ENCODE data around the gene USP47. TPM values are rescaled to one million over a fixed set of nuclear protein-coding genes. Genes with fewer than 3 reads are reported as not detected.
A peak's percentile ranks its signal among the peaks of the same experiment; 100 is the strongest.

USP47 gene
- total RNA-seq, 2 experiments from 2014 or later: 34.5 to 38.4 TPM

GRCh38 chr11:11996321-11997048 is 154.7 kb downstream of the USP47 start:
- ChIA-PET CTCF (interaction anchor here (2.6 kb wide), 1 partner anchor 48 kb away, joined by 6 read pairs; no protein-coding TSS in a partner anchor), POLR2A (no interaction called here)
- no peak for ATAC-seq
- Mint-ChIP-seq H3K4me1 (ENCODE audit: low read depth) (peaks cover 21% of the 10 kb centered on the region), H3K4me3 (no peak overlapping the region), H3K9me3 (ENCODE audit: insufficient read depth) (no peaks in the 10 kb centered on the region), H3K27ac (no peak overlapping the region), H3K36me3 (ENCODE audit: low read depth) (no peaks in the 10 kb centered on the region), H3K27me3 (ENCODE audit: low read depth) (peaks cover 16% of the 10 kb centered on the region)
- no peak for DNase-seq

- DNase-seq: no peak
- no peak for ATAC-seq
- Mint-ChIP-seq H3K9me3 (ENCODE audit: insufficient read depth) (no peaks in the 10 kb centered on the region), H3K4me1 (ENCODE audit: low read depth) (peaks cover 21% of the 10 kb centered on the region), H3K4me3 (no peak overlapping the region), H3K27ac (no peak overlapping the region), H3K36me3 (ENCODE audit: low read depth) (no peaks in the 10 kb centered on the region), H3K27me3 (ENCODE audit: low read depth) (peaks cover 19% of the 10 kb centered on the region)
- CTCF ChIA-PET: no interaction called here
- POLR2A ChIA-PET: interaction anchor here (0.6 kb wide), 1 partner anchor 692 kb away, joined by 3 read pairs; no protein-coding TSS in a partner anchor
Observed at GRCh38 chr11:11997049-11997322, 155.2 kb downstream of the USP47 start.

GRCh38 chr11:11998091-11998781 is 156.5 kb downstream of the USP47 start:
- Mint-ChIP-seq H3K4me3 (peak overlapping the region; percentile 47), H3K4me1 (ENCODE audit: low read depth) (peaks cover 21% of the 10 kb centered on the region), H3K27me3 (ENCODE audit: low read depth) (peaks cover 28% of the 10 kb centered on the region)

GRCh38 chr11:12001186-12001585 is 159.4 kb downstream of the USP47 start:
- DNase-seq (no peak), ATAC-seq (no peak)
- Mint-ChIP-seq H3K9me3 (ENCODE audit: insufficient read depth) (no peaks in the 10 kb centered on the region), H3K27me3 (ENCODE audit: low read depth) (peaks cover 36% of the 10 kb centered on the region), H3K4me1 (ENCODE audit: low read depth) (peaks cover 19% of the 10 kb centered on the region), H3K27ac (no peak overlapping the region), H3K36me3 (ENCODE audit: low read depth) (no peaks in the 10 kb centered on the region), H3K4me3 (no peak overlapping the region)
- POLR2A ChIA-PET: no interaction called here
- CTCF ChIA-PET: interaction anchor here (1.4 kb wide), 1 partner anchor 34 kb away, joined by 5 read pairs; no protein-coding TSS in a partner anchor

More at GRCh38 chr11:11998091-11998781, 156.5 kb downstream of the USP47 start:
- ChIA-PET POLR2A (no interaction called here), CTCF (interaction anchor here (1.3 kb wide), 1 partner anchor 34 kb away, joined by 3 read pairs; no protein-coding TSS in a partner anchor)
- DNase-seq: peak; percentile 28
- peak; percentile 47 for ATAC-seq
- H3K9me3 Mint-ChIP-seq (ENCODE audit: insufficient read depth): no peaks in the 10 kb centered on the region
- H3K27ac Mint-ChIP-seq: peak overlapping the region; percentile 10
- H3K36me3 Mint-ChIP-seq (ENCODE audit: low read depth): no peaks in the 10 kb centered on the region

- ChIA-PET POLR2A (interaction anchor here (0.6 kb wide), 1 partner anchor 61 kb away, joined by 3 read pairs; no protein-coding TSS in a partner anchor), CTCF (no interaction called here)
- H3K4me3 Mint-ChIP-seq: no peak overlapping the region
- H3K27me3 Mint-ChIP-seq (ENCODE audit: low read depth): peaks cover 52% of the 10 kb centered on the region
- ATAC-seq: no peak
- H3K4me1 Mint-ChIP-seq (ENCODE audit: low read depth): peaks cover 8% of the 10 kb centered on the region
- no peaks in the 10 kb centered on the region for H3K9me3 Mint-ChIP-seq (ENCODE audit: insufficient read depth)
- H3K36me3 Mint-ChIP-seq (ENCODE audit: low read depth): no peaks in the 10 kb centered on the region
- DNase-seq: no peak
- H3K27ac Mint-ChIP-seq: no peak overlapping the region
Observed at GRCh38 chr11:12003336-12003735, 161.6 kb downstream of the USP47 start.

- Mint-ChIP-seq H3K27ac (no peak overlapping the region), H3K27me3 (ENCODE audit: low read depth) (peaks cover 54% of the 10 kb centered on the region), H3K4me1 (ENCODE audit: low read depth) (peaks cover 6% of the 10 kb centered on the region), H3K36me3 (ENCODE audit: low read depth) (no peaks in the 10 kb centered on the region), H3K4me3 (no peak overlapping the region), H3K9me3 (ENCODE audit: insufficient read depth) (no peaks in the 10 kb centered on the region)
- CTCF ChIA-PET: interaction anchor here (1.4 kb wide), 1 partner anchor 327 kb away, joined by 3 read pairs; no protein-coding TSS in a partner anchor
- POLR2A ChIA-PET: no interaction called here
- DNase-seq (no peak), ATAC-seq (no peak)
Observed at GRCh38 chr11:12003815-12004214, 162.0 kb downstream of the USP47 start.

- ATAC-seq (no peak), DNase-seq (no peak)
- peaks cover 63% of the 10 kb centered on the region for H3K27me3 Mint-ChIP-seq (ENCODE audit: low read depth)
- no peaks in the 10 kb centered on the region for H3K36me3 Mint-ChIP-seq (ENCODE audit: low read depth)
- no peak overlapping the region for H3K27ac Mint-ChIP-seq
- H3K4me3 Mint-ChIP-seq: no peak overlapping the region
- CTCF ChIA-PET: interaction anchor here (0.8 to 1.4 kb wide), 5 partner anchors 38 to 326 kb away, joined by 3 to 6 read pairs (median 3); no protein-coding TSS in a partner anchor
- H3K4me1 Mint-ChIP-seq (ENCODE audit: low read depth): peaks cover 6% of the 10 kb centered on the region
- no peaks in the 10 kb centered on the region for H3K9me3 Mint-ChIP-seq (ENCODE audit: insufficient read depth)
- POLR2A ChIA-PET: no interaction called here
Observed at GRCh38 chr11:12005061-12005460, 163.3 kb downstream of the USP47 start.

GRCh38 chr11:12005476-12005875 is 163.7 kb downstream of the USP47 start:
- H3K36me3 Mint-ChIP-seq (ENCODE audit: low read depth): no peaks in the 10 kb centered on the region
- ChIA-PET POLR2A (no interaction called here), CTCF (interaction anchor here (0.9 to 1.4 kb wide), 3 partner anchors 39 to 276 kb away, joined by 3 to 6 read pairs (median 4); no protein-coding TSS in a partner anchor)
- no peak for DNase-seq
- peaks cover 6% of the 10 kb centered on the region for H3K4me1 Mint-ChIP-seq (ENCODE audit: low read depth)
- no peak overlapping the region for H3K27ac Mint-ChIP-seq
- ATAC-seq: no peak
- no peaks in the 10 kb centered on the region for H3K9me3 Mint-ChIP-seq (ENCODE audit: insufficient read depth)
- H3K27me3 Mint-ChIP-seq (ENCODE audit: low read depth): peaks cover 67% of the 10 kb centered on the region
- no peak overlapping the region for H3K4me3 Mint-ChIP-seq

- ChIA-PET CTCF (interaction anchor here (1.4 to 1.8 kb wide), 2 partner anchors 40 to 275 kb away, joined by 3 to 4 read pairs; no protein-coding TSS in a partner anchor), POLR2A (no interaction called here)
- H3K27me3 Mint-ChIP-seq (ENCODE audit: low read depth): peaks cover 71% of the 10 kb centered on the region
Observed at GRCh38 chr11:12006552-12007229, 164.9 kb downstream of the USP47 start.

GRCh38 chr11:12007230-12007593 is 165.4 kb downstream of the USP47 start:
- ChIA-PET POLR2A (no interaction called here), CTCF (interaction anchor here (1.4 to 1.8 kb wide), 2 partner anchors 40 to 275 kb away, joined by 3 to 4 read pairs; no protein-coding TSS in a partner anchor)
- no peak for ATAC-seq
- Mint-ChIP-seq H3K4me1 (ENCODE audit: low read depth) (peaks cover 6% of the 10 kb centered on the region), H3K36me3 (ENCODE audit: low read depth) (no peaks in the 10 kb centered on the region), H3K9me3 (ENCODE audit: insufficient read depth) (no peaks in the 10 kb centered on the region), H3K27me3 (ENCODE audit: low read depth) (peaks cover 71% of the 10 kb centered on the region), H3K27ac (no peak overlapping the region), H3K4me3 (no peak overlapping the region)
- no peak for DNase-seq

More at GRCh38 chr11:12006552-12007229, 164.9 kb downstream of the USP47 start:
- no peak overlapping the region for H3K4me3 Mint-ChIP-seq
- H3K4me1 Mint-ChIP-seq (ENCODE audit: low read depth): peaks cover 6% of the 10 kb centered on the region
- no peaks in the 10 kb centered on the region for H3K36me3 Mint-ChIP-seq (ENCODE audit: low read depth)
- no peak overlapping the region for H3K27ac Mint-ChIP-seq
- ATAC-seq: no peak
- no peak for DNase-seq
- H3K9me3 Mint-ChIP-seq (ENCODE audit: insufficient read depth): no peaks in the 10 kb centered on the region

- ChIA-PET CTCF (interaction anchor here (1.4 to 2.2 kb wide), 3 partner anchors 41 to 274 kb away, joined by 3 to 7 read pairs (median 4); no protein-coding TSS in a partner anchor), POLR2A (no interaction called here)
- no peak within 1 kb of the TSS for H3K27ac Mint-ChIP-seq
- ATAC-seq (peak; percentile 60), DNase-seq (no peak)
- H3K4me3 Mint-ChIP-seq: peak within 1 kb of the TSS; percentile 55
- H3K27me3 Mint-ChIP-seq (ENCODE audit: low read depth): peaks cover 75% of the 10 kb centered on the region
- H3K36me3 Mint-ChIP-seq (ENCODE audit: low read depth): no peaks in the 10 kb centered on the region
- H3K9me3 Mint-ChIP-seq (ENCODE audit: insufficient read depth): no peaks in the 10 kb centered on the region
- H3K4me1 Mint-ChIP-seq (ENCODE audit: low read depth): peaks cover 6% of the 10 kb centered on the region
Observed at GRCh38 chr11:12007769-12008737, 166.3 kb downstream of the USP47 start, which contains the start of gene DKK3. DKK3 (minus strand) TSS chr11:12008626; CDS start chr11:12008582, 44 bp downstream.
